PFSK-1 (cell line): ENCODE data around the gene NFKBIL1.
A peak's percentile ranks its signal among the peaks of the same experiment; 100 is the strongest.

Experiments used
- POLR2AphosphoS5 ChIP-seq: IDR thresholded peaks from 2 replicates; pipeline ENCODE4 v1.6.1; 2012; ENCODE audit warnings: low read depth, mild to moderate bottlenecking, control low read depth, low read length, moderate library complexity
- REST ChIP-seq, 2 experiments: IDR thresholded peaks; 2 replicates each; pipeline versions ENCODE4 v1.6.1 to v1.8.0; 2011 to 2012; ENCODE audit warnings: low read depth in 2 of 2, low read length in 2 of 2, control low read depth in 1 of 2, inconsistent platforms in 1 of 2, mild to moderate bottlenecking in 1 of 2, moderate library complexity in 1 of 2; ENCODE audit not compliant: insufficient read depth in 1 of 2

- TF ChIP-seq REST (IDR thresholded peaks at IDR 0.05; ENCODE audit: insufficient read depth in 1 of 2, low read depth in 2 of 2, low read length in 2 of 2) (0 out of 4 replicates have a peak, but pooled peaks of 1 of the 2 experiments have one; percentile 7), POLR2AphosphoS5 (no peak)
Measured at GRCh38 chr6:31546339-31546957, 960 bp upstream of the NFKBIL1 start, which contains the start of gene ATP6V1G2.
